ENCODE measurements around the gene KCNG2. TPM values are rescaled to one million over a fixed set of nuclear protein-coding genes. Genes with fewer than 3 reads are reported as not detected.

Gene KCNG2
- total and polyA plus RNA-seq, 10 of the 15 experiments (the other 5 are each of a cell fraction or from before 2014, with no cell fraction given): 0.20 to 0.23 TPM; not detected in 8

GRCh38 chr18:79884963-79885728 is 87.4 kb downstream of the KCNG2 start:
- no peak overlapping the region for H3K27ac ChIP-seq (ENCODE audit: control insufficient read depth, insufficient read depth)
- H3K9ac ChIP-seq (ENCODE audit: control insufficient read depth, insufficient read depth, low read length): no peak overlapping the region
- no peaks in the 10 kb centered on the region for H3K79me2 ChIP-seq (ENCODE audit: control insufficient read depth, insufficient read depth, low read length)
- TF ChIP-seq EED (IDR thresholded peaks at IDR 0.05; ENCODE audit: low read depth): no peak
- TF ChIP-seq RELB (IDR thresholded peaks at IDR 0.05; ENCODE audit: low read depth): no peak
- TF ChIP-seq CBFB (IDR thresholded peaks at IDR 0.05; ENCODE audit: low read depth): no peak
- TF ChIP-seq RBBP5 (conservative IDR thresholded peaks at IDR 0.05): no peak
- TF ChIP-seq POLR2AphosphoS2 (IDR thresholded peaks at IDR 0.05; ENCODE audit: low read depth, low read length): no peak
- no peak for TF ChIP-seq CBX5 (IDR thresholded peaks at IDR 0.05; ENCODE audit: low read depth)
- TF ChIP-seq RAD21 (IDR thresholded peaks at IDR 0.05; ENCODE audit: insufficient read depth, low read depth, low read length): no peak
- TF ChIP-seq POLR2A (IDR thresholded peaks at IDR 0.05; ENCODE audit: low read depth, low read length): no peak
- no peak for TF ChIP-seq IKZF1 (conservative IDR thresholded peaks at IDR 0.05)
- TF ChIP-seq BCL3 (IDR thresholded peaks at IDR 0.05; ENCODE audit: borderline replicate concordance, insufficient read depth, low read depth, low read length, poor library complexity, severe bottlenecking): no peak
- no peak for TF ChIP-seq EP300 (IDR thresholded peaks at IDR 0.05; ENCODE audit: borderline replicate concordance in 1 of 2, control insufficient read depth in 1 of 2, low read depth in 2 of 2, low read length in 2 of 2)
- SMC1A ChIA-PET (ENCODE audit: uncharacterized antibody, unreplicated experiment): no interaction called here
- H3K36me3 ChIP-seq (ENCODE audit: control insufficient read depth in 2 of 2, insufficient read depth in 2 of 2, low read length in 1 of 2): no peaks in the 10 kb centered on the region
- H4K20me1 ChIP-seq (ENCODE audit: control insufficient read depth, insufficient read depth): no peaks in the 10 kb centered on the region
- CTCF ChIA-PET: no interaction called here
- intact Hi-C loops (cut with micrococcal nuclease; ENCODE audit: unreplicated experiment) (no loop called here), in situ Hi-C loops (cut with MboI) (no loop called here)
- POLR2A ChIA-PET: no interaction called here
- H3K27me3 ChIP-seq (replicated peaks in 1 of 2; ENCODE audit: control insufficient read depth in 2 of 2, insufficient read depth in 2 of 2, low read length in 1 of 2): no peaks in the 10 kb centered on the region
- no peak overlapping the region for H3K4me2 ChIP-seq (ENCODE audit: control insufficient read depth, insufficient read depth)
- ATAC-seq (no peak), FAIRE-seq (no peak), DNase-seq (ENCODE audit: low read depth, low spot score) (no peak)
- no peak overlapping the region for H2AFZ ChIP-seq (ENCODE audit: control insufficient read depth, low read depth, low read length)
- WGBS (ENCODE audit: insufficient coverage, insufficient replicate concordance, low lambda C conversion rate, missing lambda C conversion rate): 79% methylated on average over 25 of the region's 25 CpGs
- RAD21 ChIA-PET (ENCODE audit: unreplicated experiment): no interaction called here
- H3K4me3 ChIP-seq: no peak overlapping the region
- H3K4me1 ChIP-seq (ENCODE audit: control insufficient read depth, insufficient read depth, low read length): no peaks in the 10 kb centered on the region
- H3K9me3 ChIP-seq (replicated peaks; ENCODE audit: control insufficient read depth, insufficient read depth, low read length): peaks cover 10% of the 10 kb centered on the region
- BruUV-seq (replicated peaks): no TSS peak

Measured in GM12878 (cell line).